GM21360 (cell line): ENCODE measurements around the gene KCNJ10.

Source experiments
- ATAC-seq: cut with Tn5 transposase; IDR thresholded peaks from one replicate; pipeline ENCODE4 v1.9.1; 2021; ENCODE audit warnings: mild to moderate bottlenecking, moderate library complexity; ENCODE audit not compliant: unreplicated experiment

KCNJ10 gene

DNA sequence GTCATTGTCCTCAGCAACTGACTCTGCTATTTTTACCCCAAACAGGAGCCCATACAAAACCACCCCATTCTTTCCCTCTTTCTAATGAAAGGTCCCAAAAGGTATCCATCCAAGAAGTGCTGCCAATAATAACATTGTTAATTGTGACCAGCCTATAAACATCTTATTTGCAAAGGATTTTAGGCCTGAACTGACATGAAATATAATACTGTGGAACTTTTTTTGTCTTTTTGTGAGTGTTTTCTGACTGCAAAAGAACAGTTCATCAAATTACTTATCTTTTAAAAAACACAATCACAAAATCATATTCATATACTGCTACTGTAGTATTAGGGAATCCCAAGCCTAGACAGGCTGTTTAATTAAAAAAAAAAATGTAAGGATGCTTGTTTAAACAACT lies 41.5 kb downstream of the KCNJ10 start:
- no peak for ATAC-seq

DNA sequence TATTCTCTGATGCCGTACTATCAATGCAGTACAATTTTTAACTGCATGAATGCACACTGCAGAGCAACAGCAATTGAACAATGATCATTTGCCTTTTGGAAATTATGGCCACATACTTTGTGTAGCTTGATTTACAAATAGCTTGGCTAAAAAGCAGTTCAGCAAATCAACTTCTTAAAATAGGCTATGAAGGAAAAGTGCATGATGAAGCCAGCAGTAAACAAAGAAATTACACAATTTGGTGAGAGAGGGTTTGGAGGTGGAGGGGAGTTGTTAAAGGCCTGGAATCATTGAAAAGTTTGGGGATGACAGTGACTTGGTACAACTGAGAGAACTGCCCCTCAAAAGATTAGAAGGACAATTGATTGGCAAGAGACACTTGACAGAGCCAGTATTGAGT lies 44.6 kb downstream of the KCNJ10 start:
- ATAC-seq: no peak

DNA sequence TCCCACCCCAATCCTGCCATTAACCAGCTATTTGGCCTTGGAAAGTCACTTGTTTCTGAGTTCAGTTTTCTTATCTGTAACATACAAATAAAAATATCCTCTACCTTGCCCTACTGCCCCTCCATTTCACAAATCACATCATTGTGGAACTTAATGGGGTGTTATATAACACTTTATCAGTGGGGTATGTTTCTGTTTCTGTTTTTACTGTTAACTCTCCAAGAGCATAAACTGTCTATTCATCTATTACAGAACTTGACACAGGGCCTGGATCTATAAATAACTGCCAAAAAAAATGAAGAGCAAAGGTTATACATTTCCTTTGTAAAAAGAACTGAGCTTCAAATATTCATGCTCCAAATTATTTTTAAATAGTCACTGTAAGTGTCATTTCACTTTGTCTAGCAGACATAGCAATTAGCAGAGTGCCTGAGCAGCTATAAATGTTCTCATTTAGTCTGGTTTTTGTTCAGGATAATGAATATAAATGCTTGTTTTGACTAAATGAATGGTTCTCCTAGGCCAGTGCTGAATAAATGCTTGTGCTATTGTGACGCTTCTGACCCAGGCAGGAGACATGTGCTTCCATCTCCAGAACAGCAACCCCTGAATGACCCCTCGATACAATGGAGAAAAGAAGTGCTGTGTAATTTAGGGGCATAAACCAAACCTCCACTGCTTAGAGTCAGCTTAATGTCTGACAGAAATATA lies 45.6 kb downstream of the KCNJ10 start:
- ATAC-seq: no peak

DNA sequence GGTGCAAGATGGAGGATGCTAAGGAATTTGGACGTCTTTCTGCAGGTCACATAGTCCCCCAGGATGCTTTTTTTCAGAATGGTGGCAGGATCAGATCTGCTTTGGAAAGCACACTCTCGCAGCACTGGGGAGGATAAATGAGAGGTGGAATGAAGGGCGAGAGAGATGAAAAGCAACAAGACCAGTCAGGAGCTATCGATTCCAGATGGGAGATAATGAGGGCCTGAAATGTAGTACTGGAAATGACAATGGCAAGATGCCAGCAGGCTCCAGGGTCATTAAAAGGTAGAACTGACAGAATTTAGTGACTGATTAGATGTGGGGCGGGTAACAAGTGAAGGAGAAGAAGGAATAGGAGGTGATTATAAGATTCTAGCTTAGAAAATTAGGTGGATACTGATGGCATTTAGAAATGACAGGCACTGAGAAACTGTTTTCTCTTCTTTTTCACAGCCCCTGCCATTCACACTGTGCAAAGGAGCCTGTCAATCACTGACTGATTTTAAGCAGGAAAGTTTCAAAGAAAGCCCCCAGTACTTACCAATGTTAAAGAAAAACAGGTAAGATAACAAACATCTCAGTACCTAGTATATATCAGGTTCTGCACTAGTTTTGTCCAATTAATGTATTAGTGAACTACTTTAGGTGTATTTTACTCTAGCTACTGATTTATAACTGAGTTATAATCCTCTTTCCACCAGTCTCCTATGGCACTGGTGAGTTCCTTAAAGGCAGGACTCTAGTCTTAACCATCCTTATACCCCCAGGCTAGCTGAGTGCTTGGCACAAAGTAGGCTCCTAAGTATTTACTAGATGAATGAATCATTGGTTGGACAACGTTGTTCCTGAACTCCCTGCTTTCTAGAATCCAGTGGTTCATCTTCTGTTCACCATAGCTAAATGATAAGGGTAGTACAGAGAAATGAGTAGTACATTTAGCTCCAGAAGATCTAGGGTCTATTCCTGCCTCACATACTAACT lies 47.3 kb downstream of the KCNJ10 start:
- no peak for ATAC-seq

DNA sequence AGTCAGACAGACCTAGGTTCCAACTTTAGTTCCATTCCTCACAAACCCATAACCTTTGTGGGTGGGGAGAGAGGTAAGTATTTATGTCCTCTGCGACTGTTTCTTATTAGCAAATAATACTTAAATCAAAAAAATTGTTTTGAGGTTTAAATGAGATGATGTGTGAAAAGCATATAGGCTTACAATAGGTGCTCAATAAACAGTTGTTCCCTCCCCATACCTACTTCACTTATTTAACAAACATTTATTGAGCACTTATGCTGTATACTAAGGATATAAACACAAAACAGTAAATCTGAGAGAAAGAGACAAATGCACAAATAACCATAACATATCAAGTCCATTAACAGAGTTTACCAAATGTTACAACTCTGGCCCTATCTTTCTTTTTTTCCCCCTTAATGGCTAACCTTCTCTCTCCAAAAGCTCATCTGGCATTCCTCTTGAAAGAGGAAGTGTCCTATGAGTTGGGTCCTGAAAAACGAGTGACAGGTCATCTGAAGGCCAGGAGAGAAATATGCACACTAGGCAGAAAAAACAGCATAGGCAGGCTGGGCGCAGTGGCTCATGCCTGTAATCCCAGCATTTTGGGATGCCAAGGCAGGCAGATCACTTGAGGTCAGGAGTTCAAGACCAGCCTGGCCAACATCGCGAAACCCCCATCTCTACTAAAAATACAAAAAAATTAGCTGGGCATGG lies 48.4 kb downstream of the KCNJ10 start:
- ATAC-seq: no peak

DNA sequence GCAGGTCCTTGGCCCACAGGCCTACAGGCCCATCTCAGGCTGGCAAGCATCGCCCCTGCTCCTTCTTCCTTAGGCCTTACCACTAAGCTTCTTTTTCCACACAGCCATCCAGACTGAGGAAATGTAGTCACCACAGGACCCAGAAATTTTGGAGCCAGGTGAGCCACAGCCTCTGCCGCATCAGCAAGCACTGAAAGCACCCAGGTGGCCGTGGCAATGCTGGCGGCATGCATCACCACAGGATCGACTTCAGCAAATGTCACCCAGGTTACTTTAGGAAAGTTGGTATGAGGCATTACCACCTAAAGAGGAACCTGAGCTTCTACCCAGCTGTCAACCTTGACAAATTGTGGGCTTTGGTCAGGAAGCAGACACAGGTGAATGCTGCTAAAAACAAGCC lies 49.8 kb downstream of the KCNJ10 start:
- no peak for ATAC-seq

DNA sequence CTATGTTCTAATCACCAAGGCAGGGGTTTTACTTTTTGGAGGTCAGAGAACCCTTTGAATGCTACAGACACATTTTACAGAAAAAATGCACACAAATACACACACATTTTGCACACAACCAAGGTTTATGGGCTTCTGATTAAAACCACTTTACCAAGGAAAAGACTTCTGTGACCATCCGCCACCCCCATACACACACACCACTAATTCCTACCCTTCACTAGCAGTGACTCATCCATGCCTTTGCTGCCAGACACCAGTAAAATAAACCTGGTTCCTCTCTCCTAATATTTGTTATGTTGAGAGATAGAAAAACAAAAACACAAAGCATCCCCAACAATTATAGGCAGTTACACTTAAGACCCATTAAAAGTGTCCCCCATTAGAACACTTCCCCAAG lies 51.1 kb downstream of the KCNJ10 start:
- no peak for ATAC-seq

DNA sequence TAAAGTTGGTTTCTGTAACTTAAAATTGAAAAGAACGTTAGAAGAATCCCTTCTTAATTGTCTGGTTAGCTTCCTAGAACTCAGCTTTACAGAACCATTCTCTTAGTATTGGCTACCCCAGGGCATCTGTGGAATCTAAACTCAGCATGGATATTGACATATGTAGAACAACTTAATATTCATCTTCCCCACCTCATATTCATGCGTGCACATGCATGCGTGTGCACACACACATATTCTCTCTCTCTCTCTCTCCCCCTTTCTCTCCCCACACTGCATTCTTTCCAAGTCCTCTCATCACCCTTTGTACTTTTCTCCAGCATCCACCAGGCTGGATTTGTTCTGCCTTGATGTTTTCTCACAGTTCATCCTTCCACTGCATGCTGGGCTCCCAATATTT lies 51.6 kb downstream of the KCNJ10 start:
- ATAC-seq: no peak

DNA sequence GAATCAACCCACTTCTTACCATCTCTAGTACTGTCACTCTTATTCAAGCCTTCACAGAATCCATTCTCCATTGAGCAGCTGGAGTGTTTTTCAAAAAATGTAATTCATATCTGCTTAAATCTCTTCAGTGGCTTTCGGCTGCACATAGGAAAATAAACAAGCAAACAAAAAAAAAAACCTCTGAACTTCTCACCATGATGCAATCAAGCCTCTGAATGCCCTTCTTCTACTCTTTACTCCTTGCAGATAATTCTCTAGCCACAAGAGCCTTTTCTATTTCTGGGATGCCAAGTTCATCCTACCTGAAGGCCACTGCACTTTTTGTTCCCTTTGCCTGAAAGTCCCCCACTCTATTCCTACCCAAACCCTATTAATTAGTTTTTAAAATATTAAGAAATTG lies 52.4 kb downstream of the KCNJ10 start:
- ATAC-seq: no peak

DNA sequence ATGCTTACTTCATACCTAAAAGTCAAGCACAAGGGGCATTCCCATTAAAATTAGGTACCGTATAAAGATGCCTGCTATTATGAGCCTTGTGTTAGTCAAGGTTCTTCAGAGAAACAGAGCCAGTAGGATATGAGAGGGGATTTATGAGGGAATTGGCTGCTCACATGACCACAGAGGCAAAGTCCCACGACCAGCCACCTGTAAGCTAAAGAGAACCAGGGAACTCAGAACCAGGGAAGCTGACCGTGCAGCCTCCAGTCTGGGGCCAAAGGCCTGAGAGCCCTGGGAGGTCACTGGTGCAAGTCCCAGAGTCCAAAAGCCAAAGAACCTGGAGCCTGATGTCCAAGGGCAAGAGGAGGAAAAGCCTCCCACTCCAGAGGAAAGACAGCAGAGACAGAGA lies 58.2 kb downstream of the KCNJ10 start:
- ATAC-seq: no peak

DNA sequence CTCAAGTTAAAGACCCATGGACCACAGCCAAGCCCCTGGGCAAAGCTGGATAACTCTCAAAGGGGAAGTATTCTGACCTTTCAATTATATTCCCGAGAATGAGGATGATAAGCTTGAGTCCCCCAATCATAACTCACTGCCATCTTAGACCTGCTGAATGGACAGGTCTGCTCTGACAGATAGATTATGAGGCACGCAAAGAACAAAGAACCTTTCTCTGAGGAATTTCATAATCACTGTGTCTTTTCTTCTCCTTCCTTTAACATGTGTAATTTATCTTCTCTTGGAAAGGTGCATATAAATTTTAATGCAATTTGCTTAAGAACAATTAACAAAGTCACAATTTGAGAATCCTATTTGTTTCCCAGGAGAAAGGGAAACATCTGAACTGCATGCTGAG lies 60.2 kb downstream of the KCNJ10 start:
- no peak for ATAC-seq

DNA sequence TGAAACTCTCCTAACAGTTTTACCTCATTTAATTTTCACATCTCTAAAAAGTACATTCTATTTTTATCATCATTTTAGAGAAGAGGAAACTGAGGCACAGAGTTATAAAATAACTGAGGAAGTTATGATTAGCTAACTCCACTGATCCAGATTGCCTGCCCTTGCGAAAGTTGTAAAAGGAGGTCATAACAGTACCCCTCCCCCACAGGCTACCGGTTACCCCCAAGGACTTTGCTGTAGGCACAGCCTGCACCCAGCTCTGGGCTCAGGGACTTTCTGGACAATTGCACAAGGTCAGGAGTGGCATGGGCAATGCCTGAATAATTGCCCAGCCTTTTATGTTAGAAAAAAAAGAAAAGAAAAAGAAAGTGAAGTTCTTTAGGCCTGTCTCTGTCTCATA lies 60.9 kb downstream of the KCNJ10 start:
- no peak for ATAC-seq

DNA sequence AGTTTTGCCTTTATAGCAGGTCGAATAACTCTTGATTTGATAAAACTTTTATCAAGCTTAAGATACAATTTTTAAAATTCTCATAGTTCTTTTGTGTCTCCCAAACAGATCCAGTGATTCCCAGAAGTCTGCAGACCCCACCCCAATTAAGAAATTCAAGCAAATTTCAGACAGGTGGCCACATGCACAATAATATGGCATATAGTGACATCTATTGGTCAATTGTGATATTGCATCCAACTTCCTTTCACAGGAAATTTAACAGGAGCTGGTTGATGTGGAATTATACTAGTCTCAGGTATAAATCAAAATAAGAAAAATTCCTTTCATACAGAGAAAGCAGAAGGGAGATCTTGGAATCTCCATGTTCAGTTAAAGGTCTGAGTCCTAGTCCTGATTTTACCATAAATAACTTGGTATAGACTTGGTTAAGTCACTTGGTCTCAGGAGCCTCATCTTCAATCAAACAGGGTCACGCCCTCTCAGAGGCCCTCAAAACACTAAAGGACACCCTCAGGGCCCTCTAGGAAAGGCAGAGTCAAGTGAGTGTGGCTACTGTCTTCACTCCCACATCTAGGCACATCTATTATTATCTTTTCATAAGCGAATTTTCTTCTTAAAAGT lies 62.3 kb downstream of the KCNJ10 start:
- ATAC-seq: no peak

DNA sequence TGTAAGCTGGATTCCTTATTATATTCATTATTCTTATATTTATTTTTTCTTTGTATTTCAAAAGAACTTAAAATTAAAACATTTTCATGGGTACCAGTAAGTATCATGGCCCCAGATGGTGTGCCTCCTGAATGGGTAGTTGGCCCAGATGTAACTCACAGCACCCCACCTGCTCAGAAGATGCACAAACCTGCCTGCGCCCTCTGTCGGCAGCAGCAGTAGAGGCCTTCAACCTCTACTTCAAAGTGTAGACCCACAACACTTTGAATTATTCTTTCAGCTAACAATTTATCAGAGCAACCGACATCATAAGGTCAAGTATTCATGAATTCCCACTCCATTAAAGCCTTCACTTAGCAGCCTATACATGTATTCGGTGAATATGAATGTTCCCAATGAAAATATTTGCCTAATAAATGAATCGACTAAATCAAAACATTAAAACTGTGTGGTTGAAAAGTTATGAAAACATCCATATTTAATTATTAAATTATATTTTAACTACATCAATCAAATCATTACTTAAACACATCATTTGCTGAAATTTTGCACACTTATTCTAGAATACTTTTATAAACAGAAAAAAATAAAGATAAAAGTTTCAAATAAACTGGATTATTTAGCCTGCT lies 63.5 kb downstream of the KCNJ10 start:
- ATAC-seq: no peak

DNA sequence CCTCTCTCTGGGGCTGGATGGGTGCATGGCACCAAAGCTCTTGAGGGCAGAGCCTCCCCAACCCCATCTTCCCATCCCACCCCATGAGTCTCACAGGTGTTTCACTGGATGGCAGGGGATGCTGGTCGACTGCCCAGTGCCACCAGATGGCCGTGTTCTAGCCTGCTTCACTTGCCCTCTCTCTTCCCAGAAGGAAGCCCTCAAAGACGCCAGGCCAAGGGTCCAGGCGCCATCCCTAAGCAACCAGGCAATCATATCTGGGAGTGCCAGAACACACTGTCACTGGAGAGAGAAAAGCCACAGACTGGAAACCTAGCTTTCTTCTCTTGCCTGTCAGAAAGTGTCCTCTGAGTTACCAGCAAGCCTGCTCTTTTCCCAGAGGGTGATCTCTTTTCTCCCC lies 64.9 kb downstream of the KCNJ10 start:
- ATAC-seq: no peak

DNA sequence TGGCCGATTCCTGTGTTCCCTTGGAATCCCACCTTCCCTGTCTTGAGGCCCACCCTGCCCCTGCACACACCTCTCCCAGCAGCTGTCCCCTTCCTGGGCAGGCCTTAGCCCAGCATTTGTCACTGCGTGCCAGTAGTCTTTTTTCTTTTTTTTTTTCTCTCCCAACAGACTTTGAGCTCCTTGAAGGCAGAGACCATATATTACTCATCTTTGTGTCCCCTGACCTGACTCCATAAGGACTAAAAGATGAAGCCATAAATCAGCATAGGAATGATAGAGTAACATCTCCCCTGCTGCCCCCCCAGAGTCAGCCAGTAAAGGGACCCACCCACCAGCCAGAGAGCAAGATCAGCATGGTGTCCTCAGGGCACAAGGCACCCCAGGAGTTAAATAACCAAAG lies 65.5 kb downstream of the KCNJ10 start:
- ATAC-seq: no peak

DNA sequence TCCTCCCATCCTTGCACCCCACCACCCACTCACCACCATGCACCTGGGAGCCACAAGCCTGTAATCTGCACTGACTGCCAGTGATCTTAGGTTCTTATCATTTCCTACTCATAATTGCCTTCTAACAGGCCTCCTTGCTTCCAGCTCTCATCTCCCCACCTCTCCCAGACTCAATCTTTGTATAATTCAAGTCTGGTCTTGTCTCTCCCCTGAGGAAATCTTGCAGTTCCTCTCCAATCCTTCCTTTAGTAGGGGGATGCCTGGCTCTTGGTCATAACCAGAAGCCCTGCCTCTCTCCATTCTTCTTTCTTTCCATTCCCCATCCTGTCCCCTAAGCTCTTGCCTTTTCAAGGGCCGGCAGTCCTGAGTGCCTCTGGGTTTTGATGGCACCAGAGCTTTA lies 66.0 kb downstream of the KCNJ10 start:
- no peak for ATAC-seq

DNA sequence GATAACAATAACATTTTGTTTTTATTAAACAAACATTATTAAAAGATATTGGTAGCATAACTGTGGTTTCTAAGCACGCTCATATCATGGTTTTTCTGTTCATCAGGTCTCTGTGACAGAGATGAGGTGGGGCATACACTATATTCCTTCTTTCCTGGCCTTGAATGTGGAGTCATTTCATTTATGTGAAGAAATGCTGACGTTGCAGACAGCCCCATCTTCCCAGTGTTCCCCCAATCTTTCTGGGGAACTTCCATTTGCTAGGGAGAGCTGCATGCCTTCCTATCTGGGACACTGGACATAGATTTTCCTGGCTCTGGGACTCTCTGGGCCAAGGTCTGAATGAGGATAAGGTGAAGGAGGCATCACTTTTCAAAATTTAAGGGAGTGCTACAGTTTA lies 68.5 kb downstream of the KCNJ10 start:
- no peak for ATAC-seq

DNA sequence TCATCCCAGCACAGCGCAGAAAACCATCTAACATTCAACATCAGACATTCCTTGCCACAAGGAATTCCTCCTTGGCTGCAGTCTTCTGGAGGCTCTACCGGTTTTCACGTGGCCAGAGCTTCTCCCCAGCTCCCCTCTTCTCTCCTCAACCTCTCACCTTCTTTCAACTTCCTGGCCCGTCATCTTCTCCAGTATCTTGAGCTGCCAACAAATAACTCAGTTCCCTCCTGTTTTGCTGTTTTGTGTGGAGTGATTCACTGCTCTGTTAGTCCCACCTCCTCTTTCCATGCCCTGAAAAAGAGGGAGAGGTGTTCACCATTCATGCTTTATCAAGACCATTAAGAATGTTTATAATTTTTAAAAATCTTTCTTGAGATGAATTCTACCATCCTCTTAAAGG lies 70.8 kb downstream of the KCNJ10 start:
- ATAC-seq: no peak

DNA sequence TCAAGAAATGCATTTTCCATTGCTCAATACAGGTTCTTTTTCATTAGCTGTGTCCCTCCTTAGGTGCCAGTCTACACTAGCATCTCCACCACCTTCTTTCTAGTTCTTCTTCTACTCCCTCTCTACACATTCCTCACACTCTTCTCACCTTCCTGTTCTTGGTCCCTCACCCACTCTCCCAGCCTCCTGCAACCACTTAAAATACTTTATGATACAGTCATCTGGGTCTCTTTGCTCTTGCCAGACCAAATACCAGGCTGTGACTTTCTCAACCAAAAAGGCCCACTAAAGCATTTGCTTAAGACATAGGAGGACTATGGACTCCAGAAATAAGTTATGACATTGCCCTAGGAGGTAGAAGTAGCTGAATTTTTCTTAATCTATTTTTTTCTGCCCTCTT lies 73.3 kb downstream of the KCNJ10 start:
- no peak for ATAC-seq

DNA sequence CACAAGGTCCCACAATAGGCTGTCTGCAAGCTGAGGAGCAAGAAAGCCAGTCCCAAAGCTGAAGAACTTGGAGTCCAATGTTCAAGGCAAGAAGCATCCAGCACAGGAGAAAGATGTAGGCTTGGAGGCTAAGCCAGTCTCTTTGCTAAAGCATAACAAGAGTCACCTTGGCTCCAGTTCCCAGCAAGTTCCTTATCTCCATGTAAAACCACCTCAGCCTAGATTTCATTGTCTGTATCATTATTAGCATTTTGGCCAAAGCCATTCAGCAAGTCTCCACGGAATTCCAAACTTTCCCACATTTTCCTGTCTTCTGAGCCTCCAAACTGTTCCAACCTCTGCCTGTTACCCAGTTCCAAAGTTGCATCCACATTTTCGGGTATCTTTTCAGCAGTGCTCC lies 75.1 kb downstream of the KCNJ10 start:
- no peak for ATAC-seq
